Ureter (tissue), 1 donor: Measurements from ENCODE around the gene TMEM255A. TPM values are rescaled to one million over a fixed set of nuclear protein-coding genes. Genes with fewer than 3 reads are reported as not detected.
"Not testable (repeated sequence)": the region's sequence is repeated elsewhere in the genome, so short reads cannot be mapped to it uniquely, and the experiment has no call there.

Experiments used
- DNase-seq: peaks from one replicate; pipeline ENCODE4 v3.0.0-alpha.2; 2020; ENCODE audit warnings: low spot score
- total RNA-seq: library from RNA; stranded (reverse); gene quantifications from one replicate; pipeline ENCODE4 v1.2.4, GENCODE V29; 2023
- donor health status: DM: yes; HTN: yes; CAD: no.

TMEM255A gene
- 2.1 TPM for total RNA-seq

DNA sequence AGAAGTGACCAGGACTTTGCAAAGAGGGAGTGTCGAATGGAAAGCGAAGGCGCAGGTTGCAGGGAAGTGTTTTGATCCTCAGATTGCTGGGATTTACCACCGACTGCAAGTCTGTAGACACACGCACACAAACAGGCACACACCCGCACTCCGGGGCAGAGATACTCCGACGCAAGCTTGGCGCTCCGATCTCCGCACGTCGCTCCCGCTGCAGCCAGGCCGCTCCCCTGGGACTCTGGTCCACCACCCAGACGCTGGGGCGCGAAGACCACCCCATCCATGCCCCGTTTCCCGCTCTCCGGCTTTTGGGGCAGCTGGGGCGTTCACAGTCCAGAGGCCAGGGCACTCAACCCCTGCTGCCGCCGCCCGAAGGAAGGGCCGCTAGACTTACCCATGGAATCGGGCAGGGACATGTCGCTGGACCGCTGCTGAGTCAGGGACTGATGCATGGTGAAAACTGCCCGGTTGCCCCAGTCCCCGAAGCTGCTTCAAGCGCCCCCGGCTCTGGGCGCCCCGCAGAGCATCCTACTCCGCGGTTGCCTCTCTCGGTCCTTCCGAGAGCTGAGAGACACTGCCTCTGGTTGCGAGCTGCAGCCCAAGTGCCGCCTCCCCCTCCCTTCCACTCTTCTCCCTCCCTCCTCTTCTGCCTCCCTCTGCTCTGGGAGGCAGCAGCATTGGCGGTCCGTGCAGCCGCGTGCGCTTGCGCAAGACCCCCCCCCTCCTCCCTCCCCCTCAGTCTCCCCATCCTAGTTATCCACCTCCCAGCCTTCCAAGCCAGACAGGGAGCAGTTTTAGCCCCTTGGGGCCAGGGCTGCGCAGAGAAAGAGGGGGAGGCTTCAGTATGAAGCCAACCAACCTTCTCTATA lies at the start of gene TMEM255A:
TSS of gene TMEM255A (minus strand) at position 601 of the 866 bp plus-strand sequence. CDS start at position 449, 152 bp downstream.
- no peak for DNase-seq

DNA sequence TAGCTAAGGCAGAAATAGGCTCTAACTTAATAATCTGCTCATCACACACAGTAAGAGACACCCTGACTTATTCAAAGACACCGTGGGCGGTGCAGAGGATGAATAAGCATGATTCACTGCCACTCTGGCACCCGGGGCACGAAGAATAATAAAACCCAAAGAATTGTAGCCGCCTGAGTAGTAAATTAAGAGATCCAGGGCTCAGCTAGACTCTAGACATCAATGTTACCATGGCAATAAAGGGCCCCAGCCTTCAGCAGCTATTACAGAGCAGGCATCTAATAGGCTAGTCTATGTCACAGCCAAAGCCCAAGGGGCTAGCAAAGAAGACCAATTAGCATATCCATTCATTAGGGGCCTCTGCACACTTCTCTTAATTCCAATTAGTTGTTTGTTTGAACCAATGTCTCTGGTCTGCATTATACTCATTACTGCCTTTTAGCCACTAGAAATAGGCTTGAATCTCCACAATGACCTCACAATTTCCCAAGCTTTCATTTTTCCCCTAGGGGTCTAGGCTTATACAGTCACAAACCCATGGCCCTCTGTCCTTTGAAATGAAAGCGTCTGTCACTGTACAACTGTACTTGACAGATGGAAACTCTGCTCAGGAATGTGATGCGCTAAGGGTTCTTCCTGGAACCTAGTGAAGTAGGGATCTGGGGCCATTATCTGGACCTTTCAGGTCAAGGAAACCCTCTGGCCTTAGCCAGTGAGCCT lies 47.6 kb upstream of the TMEM255A start:
- DNase-seq, result no peak

DNA sequence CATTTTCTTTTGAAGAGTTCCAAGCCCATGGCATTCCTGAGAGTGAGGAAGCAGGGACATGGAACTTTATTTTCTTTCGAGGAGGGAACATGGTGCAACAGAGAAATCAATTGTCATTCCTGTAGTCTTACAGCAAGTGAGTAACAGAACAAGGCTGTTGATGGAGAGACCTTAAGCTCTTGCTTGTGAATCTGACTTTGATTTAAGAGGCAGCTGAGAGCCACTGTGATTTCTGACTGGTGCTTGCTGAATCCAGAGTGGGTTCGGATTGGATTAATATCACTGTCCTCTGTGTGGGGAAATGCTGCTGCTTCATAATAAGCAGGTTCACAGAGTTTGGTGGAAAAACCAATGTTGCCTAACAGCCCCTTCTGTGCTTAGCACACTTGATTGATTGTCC lies 45.9 kb upstream of the TMEM255A start:
- no peak for DNase-seq

DNA sequence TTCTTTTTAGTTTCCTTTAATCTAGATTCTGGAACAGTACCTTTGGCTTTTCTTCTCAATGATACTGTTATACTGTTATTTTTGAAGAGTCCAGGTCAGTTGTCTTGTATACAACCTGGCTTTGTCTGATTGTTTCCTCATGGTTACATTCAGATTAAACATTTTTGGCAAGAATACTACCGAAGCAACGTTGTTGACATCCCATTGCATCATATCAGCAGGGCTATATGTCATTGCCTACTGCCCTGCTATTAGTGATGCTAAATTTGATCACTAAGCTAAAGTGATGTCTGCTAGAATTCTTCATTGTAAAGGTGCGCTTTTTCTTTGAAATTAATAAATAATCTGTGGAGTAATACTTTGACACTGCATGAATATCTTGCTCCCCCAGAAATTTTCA lies 44.8 kb upstream of the TMEM255A start:
- no peak for DNase-seq

DNA sequence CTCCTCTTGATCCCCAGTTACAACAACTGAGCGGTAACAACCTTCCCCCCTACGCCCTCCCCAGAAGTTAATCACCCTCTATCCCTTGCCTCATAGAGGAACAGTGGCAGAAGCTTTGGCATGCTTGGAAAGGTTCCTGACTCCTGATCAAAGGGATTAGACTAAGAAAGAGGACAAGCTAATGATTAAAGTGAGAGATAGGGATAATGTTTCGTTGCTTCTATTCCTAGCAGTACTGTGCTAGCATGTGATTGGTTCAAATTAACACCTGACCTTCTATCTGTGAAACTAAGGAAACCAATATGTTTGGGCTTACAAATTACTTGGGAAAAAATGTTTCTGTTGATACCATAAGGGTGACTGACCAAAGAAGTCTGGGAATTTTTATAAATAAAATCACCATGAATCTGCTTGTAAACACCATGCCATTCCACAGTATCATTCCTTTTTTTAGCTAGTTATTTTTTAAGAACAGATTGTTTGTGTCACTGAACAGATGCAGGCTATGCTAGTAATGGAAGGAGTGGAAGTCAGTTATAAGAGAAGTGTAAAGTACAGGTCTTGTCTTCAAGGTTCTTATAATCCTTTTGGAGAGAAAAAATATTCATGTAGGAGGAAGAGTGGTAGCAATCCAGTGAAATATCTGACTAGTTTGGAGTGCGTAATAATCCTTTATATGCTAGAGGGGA lies 39.3 kb upstream of the TMEM255A start:
- no peak for DNase-seq

DNA sequence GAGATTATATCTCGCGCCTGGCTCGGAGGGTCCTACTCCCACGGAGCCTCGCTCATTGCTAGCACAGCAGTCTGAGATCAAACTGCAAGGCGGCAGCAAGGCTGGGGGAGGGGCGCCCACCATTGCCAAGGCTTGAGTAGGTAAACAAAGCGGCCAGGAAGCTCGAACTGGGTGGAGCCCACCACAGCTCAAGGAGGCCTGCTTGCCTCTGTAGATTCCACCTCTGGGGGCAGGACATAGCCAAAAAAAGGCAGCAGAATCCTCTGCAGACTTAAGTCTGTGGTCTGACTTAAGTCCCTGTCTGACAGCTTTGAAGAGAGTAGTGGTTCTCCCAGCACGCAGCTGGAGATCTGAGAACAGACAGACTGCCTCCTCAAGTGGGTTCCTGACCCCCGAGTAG lies 33.3 kb upstream of the TMEM255A start:
- DNase-seq, result not testable (repeated sequence)

DNA sequence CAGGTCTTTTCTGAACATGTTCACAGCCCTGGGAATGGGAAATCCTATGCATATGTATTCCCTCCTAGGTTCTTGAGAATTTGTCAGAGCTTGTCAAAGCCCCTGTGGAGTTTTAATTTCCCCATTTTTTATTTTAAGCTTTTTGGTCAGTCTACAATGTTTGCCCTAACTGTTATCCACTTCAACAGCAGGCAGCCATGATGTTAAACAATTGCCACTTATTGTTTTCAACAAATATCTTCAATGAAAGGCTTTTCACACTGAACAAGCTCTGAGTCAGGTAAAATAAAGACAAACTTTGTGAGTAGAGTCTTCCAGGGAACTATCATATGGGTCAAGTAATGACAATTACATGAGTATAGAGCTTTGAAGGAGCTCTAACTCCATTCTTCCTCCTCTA lies 25.6 kb upstream of the TMEM255A start:
- no peak for DNase-seq

DNA sequence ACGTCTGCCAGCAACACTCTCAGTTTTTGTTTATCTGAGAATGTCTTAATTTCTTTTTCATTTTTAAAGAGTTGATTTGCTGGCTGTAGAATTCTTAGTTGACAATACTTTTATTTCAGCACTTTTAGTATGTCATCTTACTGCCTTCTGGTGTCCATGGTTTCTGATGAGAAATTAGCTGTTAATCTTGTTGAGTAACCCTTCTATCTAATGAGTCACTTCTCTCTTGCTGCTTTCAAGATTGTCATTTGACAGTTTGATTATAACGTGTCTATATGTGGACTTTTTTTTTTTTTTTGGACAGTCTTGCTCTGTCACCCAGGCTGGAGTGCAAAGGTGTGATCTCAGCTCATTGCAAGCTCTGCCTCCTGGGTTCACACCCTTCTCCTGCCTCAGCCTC lies 24.0 kb upstream of the TMEM255A start:
- no peak for DNase-seq

DNA sequence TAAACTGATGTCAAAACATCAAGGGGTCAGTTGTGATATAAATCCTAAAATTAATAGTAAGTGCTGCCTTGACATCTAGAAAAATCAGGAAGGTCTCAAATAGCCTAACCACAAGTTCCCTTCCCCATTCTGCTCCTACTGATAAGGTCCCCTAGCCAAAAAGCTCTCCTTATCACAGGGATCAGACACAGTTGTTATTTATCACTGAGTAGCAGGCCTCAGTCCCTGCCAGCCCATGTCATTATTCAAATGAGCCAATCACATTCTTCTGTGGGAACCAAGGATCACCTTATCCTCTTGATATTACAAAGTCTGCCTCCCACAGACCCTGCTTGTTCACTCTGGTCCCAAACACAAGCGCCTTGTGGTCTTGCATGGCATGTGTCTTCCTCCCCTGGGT lies 23.3 kb upstream of the TMEM255A start:
- DNase-seq, result no peak

DNA sequence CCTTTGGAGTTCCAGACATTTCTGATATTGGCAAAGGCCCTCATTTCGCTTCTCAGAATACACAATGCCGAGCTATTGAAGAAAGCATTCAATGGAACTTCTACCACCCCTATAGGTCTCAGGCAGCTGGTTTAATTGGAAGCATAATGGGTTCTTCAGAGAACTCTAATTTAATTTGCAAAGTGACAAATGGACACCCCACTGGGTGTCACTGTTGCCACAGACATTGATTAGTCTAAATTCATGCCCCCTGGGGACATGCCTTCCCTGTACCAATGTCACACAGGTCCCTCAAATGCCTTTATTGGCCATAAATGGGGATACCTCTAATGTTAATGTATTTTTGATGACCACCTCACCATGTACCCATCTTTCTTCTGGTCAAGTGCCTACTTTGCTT lies 22.9 kb upstream of the TMEM255A start:
- no peak for DNase-seq

DNA sequence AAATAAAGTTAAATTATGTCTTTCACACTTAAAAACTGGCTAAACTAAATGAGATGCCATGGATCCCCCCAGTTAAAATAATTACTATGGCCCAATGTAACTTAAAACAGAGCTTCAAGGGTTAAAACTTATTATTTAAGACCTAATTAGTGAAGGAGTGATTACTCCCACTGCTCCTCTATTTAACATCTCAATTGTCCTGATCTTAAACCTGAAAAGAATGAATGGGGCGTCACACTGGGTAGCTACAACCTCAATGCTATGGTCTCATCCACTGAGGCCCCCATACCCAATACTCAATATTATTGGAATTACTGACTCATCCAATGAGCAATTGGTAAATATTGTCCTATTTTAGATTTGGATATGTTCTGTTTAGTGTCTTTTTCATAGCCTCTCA lies 21.1 kb upstream of the TMEM255A start:
- no peak for DNase-seq

DNA sequence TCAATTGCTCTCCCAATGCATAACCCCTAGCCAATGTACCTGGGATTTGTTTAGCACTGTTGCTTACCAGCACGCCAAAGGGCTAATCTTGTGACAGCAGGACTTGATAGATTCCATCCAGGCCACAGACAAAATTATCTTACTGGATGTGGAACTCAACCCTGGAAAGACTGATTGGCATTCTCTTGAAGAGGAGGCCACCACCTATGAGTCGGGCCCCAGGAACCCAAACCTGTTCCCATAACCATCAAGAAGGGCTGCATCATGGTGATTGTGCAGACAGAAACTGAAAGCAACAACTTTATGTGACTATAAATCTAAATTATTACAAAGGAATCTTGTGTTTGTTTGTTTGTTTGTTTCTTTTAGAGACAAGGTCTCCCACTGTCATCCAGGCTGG lies 19.9 kb upstream of the TMEM255A start:
- DNase-seq, result no peak

DNA sequence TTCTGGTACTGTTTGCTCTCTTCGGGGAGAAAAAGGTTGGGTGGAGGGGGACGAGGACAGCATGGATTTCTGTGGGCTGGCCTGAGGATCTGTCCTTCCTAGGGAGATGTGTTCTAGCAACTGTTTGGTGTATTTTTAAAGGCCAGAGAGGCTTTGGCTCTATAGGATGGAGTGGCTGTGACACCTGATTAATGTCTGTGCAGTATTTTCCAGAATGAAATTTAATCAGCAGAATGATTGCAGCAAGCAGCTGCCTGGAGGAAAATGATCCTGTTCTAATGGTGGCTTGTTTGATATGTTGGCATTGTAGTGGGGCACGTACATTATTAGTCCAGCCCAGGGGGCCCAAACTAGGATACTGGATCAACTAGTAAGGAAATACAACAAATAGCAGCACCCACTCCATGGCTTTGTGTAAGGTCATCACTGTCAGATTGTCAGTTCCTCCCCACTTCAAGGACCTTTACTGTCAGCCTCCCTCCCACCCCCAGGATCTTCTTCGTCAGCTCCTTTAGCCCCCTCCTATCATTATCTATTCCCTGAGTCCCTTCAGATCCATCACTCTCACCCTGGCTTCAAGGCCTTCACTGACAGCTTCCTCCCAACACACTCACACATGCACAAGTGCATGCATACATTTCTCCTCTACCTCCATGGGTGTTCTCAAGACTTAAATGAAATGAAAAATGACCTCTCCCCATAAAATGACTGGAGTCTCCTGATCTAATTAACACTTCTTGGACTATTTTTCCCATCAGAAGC lies 10.4 kb upstream of the TMEM255A start:
- DNase-seq, result no peak

DNA sequence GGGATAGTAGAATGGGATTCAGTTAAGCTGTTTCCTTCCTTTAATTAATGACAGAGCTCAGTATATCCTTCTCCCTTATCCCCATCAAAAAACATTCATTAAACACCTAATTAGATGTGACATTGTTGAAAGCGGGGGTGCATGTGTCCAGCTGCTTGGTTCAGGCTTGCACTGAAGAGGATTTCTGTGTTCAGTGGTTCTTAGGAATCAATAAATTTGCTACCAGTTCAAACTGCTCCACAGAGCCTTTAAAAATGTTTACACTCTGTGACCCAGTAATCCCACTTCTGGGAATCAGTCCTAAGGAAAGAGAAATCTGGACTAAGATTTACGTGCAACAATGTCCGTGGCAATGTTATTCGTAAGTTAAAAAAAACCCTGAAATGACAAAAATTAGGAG lies 7.2 kb upstream of the TMEM255A start:
- DNase-seq, result no peak

DNA sequence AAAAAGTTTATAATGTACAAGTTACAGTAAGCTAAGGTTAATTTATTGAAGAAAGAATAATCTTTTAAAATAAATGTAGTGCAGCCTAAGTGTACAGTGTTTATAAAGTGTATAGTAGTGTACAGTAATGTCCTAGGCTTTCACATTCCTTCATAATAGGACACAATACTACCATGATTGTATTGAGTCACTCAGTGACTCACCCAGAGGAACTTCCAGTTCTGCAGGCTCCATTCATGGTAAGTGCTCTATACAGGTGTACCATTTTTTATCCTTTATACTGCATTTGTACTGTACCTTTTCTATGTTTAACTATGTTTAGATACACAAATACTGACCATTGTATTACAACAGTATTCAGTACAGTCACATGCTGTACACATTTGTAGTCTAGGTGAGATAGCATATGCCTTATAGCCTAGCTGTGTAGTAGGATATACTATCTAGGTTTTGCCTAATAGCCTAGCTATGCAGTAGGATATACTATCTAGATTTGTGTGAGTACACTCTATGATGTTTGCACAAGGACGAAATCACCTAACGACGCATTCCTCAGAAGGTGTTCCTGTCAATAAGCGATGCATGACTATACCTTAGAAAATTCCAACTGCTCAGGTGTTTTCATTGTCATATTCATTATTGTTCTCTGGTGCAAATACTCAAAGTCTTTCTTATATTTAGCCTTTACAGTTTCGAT lies 5.5 kb upstream of the TMEM255A start:
- no peak for DNase-seq

DNA sequence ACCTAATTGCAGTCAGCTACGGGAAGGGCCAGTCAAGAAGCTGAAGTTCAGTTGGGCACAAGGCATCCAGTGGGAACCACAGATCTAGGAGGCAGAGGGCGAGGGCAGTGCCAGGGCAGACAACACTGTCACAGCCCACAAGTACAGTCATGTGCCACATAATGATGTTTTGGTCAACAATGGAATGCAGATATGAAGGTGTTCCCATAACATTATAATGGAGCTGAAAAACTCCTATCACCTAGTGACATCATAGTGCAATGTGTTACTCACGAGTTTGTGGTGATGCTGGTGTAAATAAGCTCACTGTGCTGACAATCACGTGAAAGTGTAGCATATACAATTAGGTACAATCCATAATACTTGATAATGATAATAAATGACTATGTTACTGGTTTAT lies 4.5 kb upstream of the TMEM255A start:
- no peak for DNase-seq

DNA sequence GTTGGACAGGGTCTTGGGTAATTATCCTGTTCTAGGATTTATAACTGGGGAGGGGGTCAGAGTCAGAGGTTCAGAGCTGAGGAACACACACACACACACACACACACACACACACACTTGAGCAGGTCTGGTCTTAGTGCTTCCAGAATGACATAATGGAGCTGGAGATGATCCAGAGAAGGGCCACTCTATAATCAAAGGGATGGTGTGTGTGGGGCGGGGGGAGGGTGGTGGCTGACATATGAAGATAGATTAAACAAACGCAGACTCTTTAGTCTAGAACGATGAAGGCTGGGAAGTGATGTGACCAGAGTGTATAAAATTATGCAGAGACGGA lies 434 bp upstream of the TMEM255A start:
- DNase-seq, result no peak

DNA sequence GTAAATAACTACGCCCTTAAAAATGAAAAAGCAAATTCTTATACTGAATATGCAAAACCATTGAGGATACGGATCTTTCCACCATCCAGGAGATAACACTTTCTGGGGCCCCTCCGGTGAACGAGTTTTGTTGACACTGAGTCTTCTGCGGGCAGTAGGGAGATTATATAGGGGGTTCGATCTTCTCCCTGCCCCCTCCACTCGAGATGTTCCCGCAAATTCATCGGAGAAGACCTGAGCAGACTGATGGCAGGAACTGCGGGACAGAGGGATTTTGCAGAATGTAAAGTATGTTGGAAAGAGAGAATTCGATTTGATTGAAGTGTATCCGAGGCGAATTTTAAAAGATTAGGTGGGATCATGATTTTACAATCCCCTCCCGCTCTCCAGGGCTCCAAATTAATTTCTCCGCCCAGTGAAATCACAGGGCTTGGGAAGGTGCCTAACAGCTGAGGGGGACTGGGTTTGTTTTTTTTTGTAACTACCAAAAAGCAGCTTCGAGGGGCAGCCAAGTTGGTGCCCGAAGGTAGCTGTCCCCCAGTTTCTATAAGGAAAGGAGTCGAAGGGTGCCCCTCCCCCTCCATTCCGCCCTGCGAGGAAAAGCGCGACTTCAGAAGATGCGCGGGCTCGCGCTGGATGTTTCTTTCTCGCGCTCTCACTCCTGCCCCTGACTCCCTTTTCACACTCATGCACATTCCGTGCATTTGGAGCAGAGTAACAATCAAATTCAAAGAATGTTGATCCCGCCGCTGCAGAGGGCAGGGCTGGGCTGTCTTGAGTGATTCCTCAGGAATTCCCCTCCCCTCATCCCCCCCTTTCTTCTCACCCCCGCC lies 1.2 kb downstream of the TMEM255A start:
- DNase-seq, result no peak

DNA sequence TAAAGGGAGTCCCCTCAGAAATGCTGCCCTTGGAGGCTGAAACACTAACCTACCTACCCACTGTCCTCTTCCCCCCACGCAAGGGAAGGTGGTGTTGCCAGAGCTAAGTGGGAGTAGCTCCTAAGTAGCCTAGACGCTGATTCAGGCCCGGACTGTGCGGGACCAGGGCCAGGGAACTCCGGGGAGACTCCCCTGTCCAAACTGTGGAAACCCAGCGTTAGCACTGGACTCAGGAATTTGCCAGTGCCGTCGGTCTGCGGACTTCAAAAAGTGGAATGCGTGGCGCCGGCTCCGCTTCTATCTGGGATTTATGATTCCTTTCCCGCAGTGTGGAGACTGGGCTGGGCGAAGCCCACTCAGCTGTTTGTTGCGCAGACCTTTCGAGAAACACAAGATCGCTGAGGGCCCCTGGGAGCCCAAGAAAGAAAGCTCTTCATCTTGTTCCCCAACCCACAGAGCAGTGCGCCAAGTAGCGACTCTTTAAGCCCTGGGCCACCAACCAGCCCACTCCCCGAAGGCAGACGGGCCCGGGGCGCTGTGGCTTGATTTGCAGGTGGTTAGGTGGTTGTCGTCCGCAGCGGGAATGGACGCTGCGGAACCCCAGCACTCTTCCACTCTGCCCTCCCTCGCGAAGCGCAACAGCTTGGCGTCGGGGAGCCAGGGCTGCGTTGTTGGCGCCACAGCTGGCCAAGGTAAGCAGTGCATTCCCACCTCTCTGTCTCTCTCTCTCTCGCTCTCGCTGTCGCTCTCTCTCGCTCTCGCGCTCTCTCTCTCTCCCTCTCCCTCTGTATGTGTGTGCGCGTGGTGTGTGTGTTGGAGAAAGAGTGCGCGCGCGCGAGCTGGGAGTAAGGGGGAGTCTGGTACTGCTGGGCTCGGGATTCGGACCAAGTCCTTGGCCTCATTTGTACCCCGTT lies 2.0 kb downstream of the TMEM255A start:
- DNase-seq, result peak; percentile 72
